GM12865 (cell line): ENCODE data around the gene TEX52.

Experiments
- DNase-seq: peaks from one replicate; pipeline ENCODE4 v3.0.0; 2010; ENCODE audit warnings: low read depth
- H3K4me3 ChIP-seq: 2 replicates; pipeline ENCODE4 v1.5.1; 2011; ENCODE audit warnings: mild to moderate bottlenecking, low read depth, low read length, control low read depth
- TF ChIP-seq, protein P1 (sequence below): IDR thresholded peaks from 2 replicates; pipeline ENCODE4 v1.5.1; 2011; ENCODE audit warnings: low read length, control low read depth, low read depth, inconsistent platforms; ENCODE audit not compliant: insufficient read depth; ENCODE audit errors: missing control alignments

Gene TEX52

GRCh38 chr12:2857021-2857431 lies at the start of gene TEX52:
TSS of gene TEX52 (minus strand) at chr12:2857039. CDS start at chr12:2857026, 13 bp downstream.
- no peak for DNase-seq
- no peak within 1 kb of the TSS for H3K4me3 ChIP-seq
- TF ChIP-seq, protein P1, sequence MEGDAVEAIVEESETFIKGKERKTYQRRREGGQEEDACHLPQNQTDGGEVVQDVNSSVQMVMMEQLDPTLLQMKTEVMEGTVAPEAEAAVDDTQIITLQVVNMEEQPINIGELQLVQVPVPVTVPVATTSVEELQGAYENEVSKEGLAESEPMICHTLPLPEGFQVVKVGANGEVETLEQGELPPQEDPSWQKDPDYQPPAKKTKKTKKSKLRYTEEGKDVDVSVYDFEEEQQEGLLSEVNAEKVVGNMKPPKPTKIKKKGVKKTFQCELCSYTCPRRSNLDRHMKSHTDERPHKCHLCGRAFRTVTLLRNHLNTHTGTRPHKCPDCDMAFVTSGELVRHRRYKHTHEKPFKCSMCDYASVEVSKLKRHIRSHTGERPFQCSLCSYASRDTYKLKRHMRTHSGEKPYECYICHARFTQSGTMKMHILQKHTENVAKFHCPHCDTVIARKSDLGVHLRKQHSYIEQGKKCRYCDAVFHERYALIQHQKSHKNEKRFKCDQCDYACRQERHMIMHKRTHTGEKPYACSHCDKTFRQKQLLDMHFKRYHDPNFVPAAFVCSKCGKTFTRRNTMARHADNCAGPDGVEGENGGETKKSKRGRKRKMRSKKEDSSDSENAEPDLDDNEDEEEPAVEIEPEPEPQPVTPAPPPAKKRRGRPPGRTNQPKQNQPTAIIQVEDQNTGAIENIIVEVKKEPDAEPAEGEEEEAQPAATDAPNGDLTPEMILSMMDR, result no peak

GRCh38 chr12:2904260-2904659 lies 47.4 kb upstream of the TEX52 start:
- H3K4me3 ChIP-seq, result no peak overlapping the region
- TF ChIP-seq, protein P1, result no peak
- no peak for DNase-seq

DNA sequence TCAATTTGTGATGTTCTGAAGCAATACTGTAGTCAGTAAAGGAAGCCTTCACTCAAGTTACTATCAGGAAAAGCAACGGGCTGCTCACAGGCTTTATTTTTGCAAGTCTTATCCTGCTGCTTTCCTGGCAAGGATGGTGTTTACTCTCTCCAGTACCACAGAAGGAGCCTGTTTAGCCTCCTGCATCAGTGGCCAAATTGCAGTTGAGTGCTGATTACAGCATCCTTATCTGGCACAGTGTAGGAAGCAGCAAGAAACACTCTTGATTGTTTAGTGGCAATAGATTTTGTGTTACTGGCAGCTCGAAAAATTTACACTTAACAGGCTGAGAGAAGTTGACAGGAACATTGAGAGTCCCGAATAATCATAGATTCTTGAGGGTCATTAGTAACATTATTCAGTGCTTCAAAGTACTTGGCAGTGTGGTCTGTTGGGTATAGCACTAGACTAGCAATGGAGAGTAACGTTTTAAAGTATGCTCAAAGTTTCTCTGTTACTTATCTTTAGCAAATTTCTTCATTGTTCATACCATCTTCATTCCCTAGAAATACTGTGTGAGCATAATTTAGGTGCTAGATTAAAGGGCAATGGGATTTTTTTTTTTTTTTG lies 45.5 kb upstream of the TEX52 start:
- no peak overlapping the region for H3K4me3 ChIP-seq
- TF ChIP-seq, protein P1, result no peak
- no peak for DNase-seq

- no peak for DNase-seq
- TF ChIP-seq, protein P1, result no peak
- no peak overlapping the region for H3K4me3 ChIP-seq
These were observed 43.8 kb upstream of the TEX52 start for GRCh38 chr12:2900642-2901041.

GRCh38 chr12:2897418-2897817 lies 40.6 kb upstream of the TEX52 start:
- DNase-seq, result no peak
- TF ChIP-seq, protein P1, result no peak
- no peak overlapping the region for H3K4me3 ChIP-seq

DNA sequence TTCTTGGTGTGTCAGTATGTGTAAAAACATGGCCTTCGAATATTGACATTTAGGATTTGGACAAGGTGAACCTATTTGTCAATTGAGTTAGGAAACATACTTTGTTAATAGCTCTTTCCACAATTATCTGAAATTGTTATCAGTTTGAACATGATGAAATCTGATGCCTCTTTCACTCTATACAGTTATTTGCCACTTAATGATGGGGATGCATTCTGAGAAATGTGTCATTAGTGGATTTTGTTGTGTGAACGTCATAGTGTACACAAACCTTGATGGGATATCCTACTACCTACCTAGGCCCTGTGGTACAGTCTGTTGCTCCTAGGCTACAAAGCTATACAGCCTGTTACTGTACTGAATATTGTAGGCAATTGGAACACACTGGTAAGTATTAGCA lies 38.7 kb upstream of the TEX52 start:
- H3K4me3 ChIP-seq, result no peak overlapping the region
- TF ChIP-seq, protein P1, result no peak
- no peak for DNase-seq

DNA sequence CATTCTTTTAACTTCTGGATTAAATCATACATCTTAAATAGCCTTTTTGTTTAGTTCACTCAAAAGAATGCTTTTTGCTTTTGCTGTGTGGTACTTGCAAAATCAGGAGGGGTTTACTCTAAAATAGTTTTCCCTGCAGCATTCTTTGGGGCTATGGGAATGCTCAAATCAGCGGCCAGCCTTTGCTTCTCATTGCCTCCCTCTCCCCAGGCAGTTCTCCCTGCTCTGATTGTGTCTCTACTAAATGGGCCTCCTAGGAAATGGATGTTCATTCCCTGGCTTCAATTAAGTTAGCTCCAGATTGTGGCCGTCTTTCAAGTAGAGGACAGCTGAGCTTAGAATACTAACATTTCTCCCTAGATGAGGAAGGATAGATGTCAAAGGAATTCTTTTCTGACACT lies 38.2 kb upstream of the TEX52 start:
- TF ChIP-seq, protein P1, result no peak
- DNase-seq, result no peak
- no peak overlapping the region for H3K4me3 ChIP-seq
